Measurements from ENCODE around the gene NHLH1. TPM values are rescaled to one million over a fixed set of nuclear protein-coding genes. Genes with fewer than 3 reads are reported as not detected.
"Not testable (repeated sequence)": the region's sequence is repeated elsewhere in the genome, so short reads cannot be mapped to it uniquely, and the experiment has no call there.

NHLH1 gene
- polyA plus RNA-seq, 10 donors = 0.23 to 0.68 (median 0.38) TPM

- DNase-seq = peak in 1 of 3 donors; percentile 38
These were observed 10.8 kb downstream of the NHLH1 start for GRCh38 chr1:160377585-160378206.

DNA sequence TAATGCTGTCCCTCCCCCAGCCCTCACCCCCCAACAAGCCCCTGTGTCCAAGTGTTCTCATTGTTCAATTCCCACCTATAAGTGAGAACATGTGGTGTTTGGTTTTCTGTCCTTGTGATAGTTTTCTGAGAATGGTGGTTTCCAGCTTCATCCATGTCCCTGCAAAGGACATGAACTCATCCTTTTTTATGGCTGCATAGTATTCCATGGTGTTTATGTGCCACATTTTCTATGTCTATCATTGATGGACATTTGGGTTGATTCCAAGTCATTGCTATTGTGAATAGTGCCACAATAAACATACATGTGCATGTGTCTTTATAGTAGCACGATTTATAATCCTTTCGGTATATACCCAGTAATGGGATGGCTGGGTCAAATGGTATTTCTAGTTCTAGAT is 17.9 kb downstream of the NHLH1 start:
- not testable (repeated sequence) for DNase-seq

- DNase-seq = not testable (repeated sequence)
These were observed 21.5 kb downstream of the NHLH1 start for GRCh38 chr1:160388406-160388805.

- no peak for DNase-seq
These were observed 27.8 kb downstream of the NHLH1 start for GRCh38 chr1:160394673-160395072.

DNA sequence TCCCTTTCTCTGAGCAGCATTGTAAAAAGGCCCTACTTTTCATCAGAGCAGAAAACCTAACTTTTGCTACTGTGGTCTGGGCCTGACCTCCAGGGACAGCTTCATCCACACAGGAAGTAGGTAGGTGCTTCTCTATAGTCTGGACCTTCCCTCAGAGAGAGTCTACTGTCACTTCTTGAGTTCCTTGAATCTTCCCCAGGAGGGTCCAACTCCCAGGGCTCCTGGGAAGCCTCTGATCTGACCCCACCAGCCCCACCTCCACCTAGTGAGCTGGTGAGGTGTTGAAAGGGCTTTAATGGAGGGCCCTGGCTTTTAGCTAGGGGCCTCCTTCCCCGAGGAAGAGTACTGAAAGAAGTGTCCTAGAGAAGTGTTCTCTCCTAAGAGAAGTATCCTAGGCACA is 30.8 kb downstream of the NHLH1 start:
- DNase-seq = no peak

DNA sequence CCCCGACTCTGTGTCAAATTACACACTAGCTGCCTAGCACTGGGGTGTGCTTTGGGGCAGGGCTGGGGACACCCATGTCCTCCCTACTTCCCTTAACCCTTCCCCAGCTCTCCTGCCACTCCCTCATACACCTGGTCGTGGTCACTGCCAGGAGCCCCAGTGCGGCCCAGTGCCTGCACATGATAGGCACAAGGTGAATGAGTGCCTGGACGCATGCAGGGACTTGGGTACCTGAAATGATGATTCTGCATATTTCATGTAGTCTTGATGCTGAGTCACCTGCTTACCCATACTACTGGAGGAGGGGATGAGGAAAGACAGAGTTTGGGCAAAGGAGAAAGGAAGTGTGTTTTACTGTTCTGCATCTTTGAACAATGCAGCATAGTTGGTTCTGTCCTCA is 32.0 kb downstream of the NHLH1 start:
- DNase-seq = no peak

- no peak for DNase-seq
These were observed 32.8 kb downstream of the NHLH1 start for GRCh38 chr1:160399544-160400222.

GRCh38 chr1:160400223-160400645 is 33.4 kb downstream of the NHLH1 start, which contains the start of gene VANGL2:
TSS of gene VANGL2 (plus strand) at chr1:160400564. CDS start at chr1:160415838, 15,274 bp downstream.
- DNase-seq = peak; percentile 78 to 95 (median 90)

DNA sequence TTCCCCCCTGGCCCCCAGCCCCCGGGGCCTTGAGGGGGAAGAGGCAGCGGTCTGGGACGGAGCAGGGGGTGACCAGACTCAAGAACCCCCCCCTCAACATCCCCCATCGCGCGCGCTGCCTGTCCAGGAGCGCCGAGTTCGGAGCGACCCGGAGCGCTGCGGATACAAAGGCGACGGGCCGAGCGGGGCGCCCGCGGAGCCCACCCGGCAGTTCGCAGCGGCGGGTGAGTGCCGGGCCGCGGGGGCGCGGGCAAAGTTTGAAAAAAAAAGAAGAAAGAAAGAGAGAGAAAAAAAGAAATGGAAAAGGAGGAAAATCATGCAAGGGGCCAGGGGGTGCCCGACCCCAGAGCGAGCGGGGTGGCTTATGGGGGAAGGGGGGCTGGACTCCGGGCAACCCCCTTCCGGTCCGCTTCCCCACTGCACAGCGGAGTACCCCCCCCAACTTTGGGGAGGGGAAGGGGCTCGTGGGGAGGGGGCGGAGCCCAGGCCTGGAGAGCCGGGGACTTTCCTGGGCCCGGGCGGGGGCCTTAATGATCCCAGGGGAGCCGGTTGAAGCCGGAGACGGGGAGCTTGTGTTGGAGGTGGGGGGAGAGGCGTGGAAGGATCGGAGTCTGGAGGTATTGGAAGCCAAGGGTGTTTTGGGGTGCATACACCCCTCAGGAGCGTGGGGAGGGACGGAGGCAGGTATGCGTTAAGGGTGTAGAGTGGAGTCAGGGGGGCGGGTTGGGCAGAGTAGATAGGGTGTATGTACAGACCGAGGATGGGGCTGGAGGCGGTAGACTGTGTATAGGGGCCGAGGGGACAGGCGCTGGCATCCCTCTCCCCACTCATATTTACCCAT is 34.0 kb downstream of the NHLH1 start:
- peak in 2 of 3 donors; percentile 47 to 73 for DNase-seq

DNA sequence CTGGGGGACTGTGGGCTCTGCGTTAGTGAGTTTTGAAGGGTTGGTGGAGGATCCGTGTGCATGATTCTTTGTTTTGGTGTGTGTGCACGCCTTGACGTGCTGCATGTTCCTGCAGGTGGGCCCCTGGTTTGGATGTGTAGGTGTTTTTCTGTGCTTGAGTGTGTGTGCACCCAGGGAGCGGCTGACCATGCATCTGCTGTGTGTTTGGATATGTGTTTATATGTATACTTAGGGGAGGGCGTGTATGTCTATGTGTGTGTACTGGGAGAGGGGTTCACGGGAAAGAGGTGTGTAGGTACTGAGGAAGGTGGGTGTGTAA is 34.6 kb downstream of the NHLH1 start:
- DNase-seq = no peak

DNA sequence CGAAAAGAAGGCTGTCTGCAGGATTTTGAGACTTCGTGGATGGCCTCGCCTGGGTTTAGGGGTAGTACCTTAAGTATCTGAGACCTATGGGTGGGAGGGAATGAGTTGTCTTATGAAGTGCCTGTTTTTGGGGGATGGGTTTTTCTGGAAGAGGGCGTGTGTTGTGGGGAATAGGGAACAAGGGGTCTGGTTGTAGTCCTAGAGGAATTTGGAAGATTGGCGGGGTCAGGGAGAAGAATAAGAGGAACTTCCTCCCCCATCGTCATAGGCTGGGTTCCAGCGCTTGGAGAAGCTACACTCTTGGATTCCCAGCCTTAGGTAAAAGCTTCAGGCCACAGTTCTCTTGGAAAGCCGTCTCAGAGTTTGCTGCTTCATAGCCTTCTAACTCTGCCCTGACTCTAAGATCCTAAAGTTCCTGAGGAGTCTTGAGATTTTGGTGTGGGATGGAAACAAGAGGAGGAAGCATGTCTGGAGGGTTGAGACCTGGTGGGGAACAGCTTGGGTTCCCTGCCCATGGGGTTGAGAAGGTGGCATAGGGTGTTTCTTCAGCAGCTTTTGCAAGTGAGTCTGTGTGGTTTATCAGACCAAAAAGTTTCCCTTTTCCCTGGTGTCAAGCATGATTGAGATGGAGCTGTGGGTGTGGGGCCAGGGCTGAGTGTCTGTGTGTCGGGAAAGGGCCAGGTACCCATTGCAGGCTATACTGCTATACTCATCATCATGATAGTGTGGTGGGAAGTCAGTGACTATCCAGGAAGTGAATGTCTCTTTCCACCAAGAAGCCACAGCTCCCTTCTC is 35.3 kb downstream of the NHLH1 start:
- peak in 1 of 3 donors; percentile 45 for DNase-seq

DNA sequence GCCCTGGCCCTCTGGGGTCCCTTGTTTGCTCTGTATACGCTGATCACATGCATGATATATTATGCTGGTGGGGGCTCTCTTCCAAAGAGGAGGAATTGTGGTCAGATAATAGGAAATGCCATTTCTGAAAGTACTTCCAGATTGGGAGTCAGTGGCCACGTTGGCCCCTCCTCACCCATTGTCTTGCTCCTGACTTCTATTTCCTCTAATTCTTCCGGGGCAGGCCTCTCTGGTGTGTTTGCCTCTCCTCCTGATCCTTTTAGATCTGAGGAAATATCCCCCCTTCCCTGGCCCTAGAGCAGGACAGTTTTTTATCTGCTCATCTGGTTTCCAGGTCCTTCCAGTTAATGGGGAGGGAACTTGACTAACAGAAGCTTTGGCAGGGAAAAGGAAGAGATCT is 36.4 kb downstream of the NHLH1 start:
- DNase-seq = no peak

- DNase-seq = no peak
These were observed 37.2 kb downstream of the NHLH1 start for GRCh38 chr1:160404094-160404493.

DNA sequence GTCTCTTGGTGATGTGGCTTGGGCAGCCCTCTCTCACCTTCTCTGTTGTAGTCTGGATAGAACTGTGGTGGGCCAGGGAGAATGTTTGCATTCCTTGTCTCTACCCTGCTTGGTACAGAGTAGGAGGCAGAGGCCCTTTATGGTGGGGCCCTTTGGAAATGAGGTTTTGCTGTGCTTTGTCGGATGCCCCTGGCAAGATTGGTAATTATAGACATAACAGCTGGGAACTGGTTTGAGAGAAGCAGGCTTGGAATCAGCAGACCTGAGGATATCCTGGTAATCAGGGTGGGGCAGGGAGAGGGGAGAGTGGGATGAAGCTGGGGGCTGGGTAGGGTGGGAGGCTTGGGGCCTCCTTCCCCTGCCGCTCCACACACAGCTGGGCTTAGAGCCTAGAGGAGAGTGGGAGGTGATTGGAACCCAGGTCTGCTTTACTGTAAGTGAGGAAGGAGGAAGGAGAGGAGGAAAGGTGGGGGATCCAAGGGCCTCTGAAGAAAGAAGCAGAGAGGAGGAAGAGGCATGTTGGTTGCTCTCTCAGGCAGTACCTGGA is 38.5 kb downstream of the NHLH1 start:
- DNase-seq = no peak

- DNase-seq = no peak
These were observed 39.5 kb downstream of the NHLH1 start for GRCh38 chr1:160406131-160406968.

- DNase-seq = no peak
These were observed 41.2 kb downstream of the NHLH1 start for GRCh38 chr1:160407839-160408801.

DNA sequence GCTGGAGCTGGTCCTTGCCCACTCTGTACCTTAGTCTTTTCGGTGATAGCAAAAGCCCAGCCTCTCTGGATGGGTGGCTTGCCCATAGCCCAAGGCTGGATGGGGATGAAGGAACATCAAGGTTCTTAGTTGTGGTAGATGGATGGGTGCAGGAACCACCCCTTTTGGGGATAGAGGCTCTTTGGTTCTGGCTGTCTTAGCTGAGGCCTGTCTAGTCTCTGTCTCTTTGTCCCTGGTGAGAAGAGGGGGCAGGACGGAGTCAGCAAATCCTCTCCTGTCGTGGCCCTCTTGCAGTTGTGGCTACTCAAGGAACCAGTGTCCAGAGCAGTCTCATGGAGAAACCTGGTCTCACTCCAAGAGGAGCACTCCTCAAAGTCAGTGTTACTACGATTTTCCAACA is 42.0 kb downstream of the NHLH1 start:
- no peak for DNase-seq

GRCh38 chr1:160409486-160409885 is 42.6 kb downstream of the NHLH1 start:
- no peak for DNase-seq

- peak; percentile 54 to 92 (median 82) for DNase-seq
These were observed 43.6 kb downstream of the NHLH1 start for GRCh38 chr1:160410406-160411005.
